ENCODE data around the gene GAS7.
"Not testable (repeated sequence)": the region's sequence is repeated elsewhere in the genome, so short reads cannot be mapped to it uniquely, and the experiment has no call there.

Gene GAS7

GRCh38 chr17:9932491-9932890 is 265.9 kb downstream of the GAS7 start:
- DNase-seq = no peak

DNA sequence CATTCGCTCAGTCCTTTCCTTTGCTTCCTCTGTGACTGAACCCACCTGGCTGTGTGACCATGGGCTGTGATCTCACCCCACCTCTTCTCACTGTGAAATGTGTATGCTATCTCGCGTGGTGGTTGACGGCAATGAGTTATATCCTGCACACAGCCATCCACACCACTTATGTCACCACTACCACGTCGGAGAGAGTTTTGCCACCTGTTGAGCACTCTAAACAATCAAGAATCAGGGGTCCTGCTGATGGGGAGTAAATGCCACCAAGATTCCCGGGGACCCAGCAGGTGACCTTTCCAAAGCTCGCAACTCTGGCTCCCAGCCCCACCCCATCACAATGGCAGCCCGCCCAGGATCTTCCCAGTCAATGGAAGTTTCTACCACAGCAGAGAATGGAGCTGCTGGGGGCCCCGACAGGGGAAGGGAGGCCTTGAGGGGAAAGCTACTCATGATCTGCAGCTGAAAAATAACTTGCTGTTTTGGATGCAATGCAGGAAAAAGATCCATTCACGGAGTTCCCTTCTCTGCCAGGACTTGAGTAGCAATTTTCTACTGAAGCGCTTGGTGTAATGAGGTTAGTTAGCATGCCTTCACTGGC is 267.2 kb downstream of the GAS7 start:
- no peak for DNase-seq

DNA sequence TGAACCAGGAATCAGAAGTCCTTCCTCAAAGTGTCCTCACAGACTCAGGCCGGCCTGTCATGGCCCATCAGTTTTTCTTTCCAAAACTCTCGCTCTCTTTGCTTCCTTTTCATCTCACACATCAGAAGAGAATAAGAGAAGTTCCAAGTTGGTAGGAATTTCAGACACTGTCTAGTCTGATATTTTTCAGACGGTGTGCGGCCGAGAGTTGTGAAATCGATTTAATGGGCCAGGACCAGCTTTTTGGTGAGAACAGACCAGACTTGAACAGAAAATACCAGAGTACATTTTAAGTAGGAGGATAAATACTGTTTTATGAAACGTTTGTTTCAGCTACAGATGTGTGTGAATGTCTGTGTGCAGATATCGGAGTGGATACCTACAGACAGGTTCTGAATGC is 268.5 kb downstream of the GAS7 start:
- DNase-seq = no peak

GRCh38 chr17:9928601-9929333 is 269.6 kb downstream of the GAS7 start:
- DNase-seq = no peak

GRCh38 chr17:9926150-9926804 is 272.1 kb downstream of the GAS7 start:
- no peak for DNase-seq

- DNase-seq = no peak
Measured at GRCh38 chr17:9925457-9925856, 272.9 kb downstream of the GAS7 start.

GRCh38 chr17:9924735-9925191 is 273.6 kb downstream of the GAS7 start:
- no peak for DNase-seq

DNA sequence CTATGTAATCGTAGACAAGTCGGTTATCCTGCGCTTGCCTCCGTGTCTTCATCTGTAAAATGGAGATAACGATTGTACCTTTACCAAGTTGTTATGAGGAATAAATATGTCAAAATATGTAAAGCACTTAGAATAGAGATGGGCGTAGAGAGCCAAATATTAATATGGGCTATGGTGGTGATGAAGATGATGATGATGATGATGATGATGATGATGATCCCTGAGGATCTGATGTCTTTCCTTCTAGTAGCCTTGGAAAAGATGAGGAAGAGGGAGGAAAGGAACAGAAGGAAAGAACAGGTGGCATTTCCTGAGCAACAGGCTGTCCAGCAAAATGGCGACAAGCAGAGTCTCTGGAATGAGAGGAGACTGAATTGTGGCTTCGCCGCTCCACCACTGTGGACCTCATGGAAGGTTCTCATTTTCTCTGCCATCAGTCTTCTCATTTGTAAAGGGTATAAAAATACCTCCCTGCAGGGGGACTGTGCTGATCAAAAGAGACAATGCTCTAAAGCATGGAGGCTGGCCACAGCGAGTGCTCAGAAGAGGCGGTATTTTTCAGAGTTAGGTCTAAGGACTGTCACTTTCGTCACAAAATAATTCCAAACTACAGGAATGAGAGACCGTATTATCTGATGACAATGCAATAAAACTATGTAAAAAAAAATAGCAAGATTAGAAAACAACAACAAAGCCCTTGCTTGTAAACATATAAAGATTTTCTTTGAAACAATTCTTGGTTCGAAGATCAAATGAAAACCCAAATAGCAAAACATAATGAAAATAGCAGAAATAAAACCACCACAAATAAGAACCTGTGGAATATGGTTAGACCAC is 276.2 kb downstream of the GAS7 start:
- no peak for DNase-seq

DNA sequence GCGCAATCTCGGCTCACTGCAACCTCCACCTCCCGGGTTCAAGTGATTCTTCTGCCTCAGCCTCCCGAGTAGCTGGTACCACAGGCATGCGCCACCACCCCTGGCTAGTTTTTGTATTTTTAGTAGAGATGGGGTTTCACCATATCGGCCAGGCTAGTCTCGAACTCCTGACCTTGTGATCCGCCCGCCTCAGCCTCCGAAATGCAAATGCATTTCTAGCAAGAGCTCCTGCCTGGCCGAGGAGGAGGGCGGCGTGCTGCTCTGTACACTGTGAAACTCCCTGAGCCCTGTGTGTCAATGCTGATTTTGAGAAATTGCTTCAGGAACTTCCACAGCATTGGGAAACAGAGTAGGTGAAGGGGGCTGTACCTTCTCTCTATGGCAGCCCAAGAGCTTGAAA is 277.2 kb downstream of the GAS7 start:
- DNase-seq = not testable (repeated sequence)

DNA sequence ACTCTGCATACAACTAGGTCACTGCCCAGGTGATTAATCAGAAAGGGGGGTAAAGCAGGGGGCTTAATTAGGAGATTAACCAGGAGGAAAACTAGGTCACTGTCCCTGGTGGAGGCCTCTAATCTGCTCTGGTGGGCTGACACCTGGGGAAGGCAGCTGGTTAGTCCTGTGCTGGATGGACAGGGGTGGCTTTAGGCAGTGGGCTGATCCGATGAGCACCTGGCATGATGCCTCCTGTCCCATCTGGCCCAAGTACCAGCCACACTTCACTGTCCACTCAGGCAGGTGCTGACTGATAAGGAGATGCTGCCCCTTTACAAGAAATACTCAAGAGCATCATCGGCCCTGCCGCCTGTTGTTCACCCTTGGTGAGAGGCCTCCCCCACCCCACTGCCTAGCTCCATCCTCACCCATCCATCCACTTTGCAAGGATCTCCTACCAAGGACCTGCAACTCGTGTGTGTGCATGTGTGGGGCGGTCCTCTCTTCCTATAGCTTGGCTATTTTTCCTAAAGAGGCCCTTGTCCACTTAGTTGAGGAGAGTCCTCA is 279.5 kb downstream of the GAS7 start:
- no peak for DNase-seq

- DNase-seq = no peak
Measured at GRCh38 chr17:9918352-9918751, 280.1 kb downstream of the GAS7 start.

DNA sequence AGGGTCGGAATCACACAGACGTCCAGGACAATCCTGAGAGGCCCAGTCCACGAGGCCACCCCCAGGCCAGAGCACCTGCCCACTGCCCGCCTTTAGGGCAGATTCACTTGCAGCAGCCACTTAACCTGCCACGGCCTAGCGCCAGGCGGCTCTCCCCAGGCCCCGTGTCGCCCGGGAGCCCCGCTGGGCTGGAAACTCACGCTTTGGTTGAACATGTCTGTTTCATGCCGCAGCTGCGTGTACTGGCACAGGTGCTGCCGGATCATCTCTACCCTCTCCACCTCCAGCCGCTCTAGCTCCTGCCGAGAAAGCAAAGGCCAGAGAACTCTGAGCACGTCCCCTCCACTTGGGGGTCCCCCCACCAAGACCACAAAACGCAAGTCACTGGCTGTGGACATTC is 280.6 kb downstream of the GAS7 start:
- DNase-seq = no peak

- DNase-seq = no peak
Measured at GRCh38 chr17:9917131-9917530, 281.3 kb downstream of the GAS7 start.

DNA sequence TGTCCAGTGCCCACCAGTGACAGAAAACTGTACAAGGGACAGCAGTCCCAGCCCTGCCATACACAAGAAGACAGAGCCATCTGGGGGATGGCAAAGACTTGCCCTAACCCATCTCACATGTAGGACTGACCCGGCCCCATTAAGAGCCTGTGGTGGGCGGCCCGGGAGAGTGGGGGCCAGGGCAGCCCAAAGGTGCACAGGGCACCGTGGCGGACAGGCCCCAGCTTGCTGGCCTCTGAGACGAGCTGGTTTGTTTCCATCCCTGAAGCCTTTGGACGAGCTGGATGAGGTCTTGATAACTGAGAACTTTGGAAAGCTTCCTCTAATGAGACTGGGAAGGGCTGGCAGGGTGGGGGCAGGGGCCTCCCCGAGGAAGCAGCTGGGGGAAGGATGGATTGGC is 282.3 kb downstream of the GAS7 start:
- DNase-seq = no peak

DNA sequence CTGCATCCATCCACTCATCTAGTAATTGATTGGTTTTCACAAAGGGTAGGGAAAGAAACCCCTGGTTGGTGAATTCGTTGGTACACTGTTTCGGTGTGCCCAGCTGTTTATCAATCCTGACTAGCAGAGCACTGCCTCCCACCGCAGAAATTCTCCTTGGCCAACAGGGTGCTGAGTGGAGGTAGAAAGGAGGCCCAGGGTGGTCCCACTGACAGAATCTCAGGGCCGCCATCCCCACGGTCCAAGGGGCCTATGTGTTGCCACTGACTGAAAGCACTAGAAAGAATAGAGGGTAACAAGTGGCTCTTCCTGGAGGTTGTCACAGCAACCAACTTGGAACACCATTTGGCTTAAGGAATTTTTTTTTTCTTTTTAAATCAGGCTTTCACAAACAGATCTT is 284.9 kb downstream of the GAS7 start:
- no peak for DNase-seq

GRCh38 chr17:9912121-9913099 is 286.0 kb downstream of the GAS7 start:
- no peak for DNase-seq

DNA sequence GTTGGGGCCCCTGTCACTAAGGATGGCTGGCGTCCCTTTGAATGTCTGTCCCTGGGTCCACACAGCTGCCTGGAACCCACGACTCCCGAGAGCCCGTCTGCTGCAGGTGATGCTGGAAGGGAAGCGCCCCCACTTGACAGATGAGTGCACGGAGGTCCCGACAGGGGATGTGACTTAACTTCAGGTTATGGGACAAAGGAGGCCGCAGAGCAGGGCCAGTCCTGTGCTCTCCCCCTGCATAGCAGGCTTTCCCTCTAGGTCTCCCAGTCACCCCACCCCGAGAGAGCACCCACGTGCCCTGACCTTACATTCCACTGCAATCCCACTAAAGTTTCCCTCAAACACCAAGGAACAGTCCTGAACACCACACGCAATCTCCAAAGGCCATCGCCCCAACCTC is 287.3 kb downstream of the GAS7 start:
- DNase-seq = no peak

DNA sequence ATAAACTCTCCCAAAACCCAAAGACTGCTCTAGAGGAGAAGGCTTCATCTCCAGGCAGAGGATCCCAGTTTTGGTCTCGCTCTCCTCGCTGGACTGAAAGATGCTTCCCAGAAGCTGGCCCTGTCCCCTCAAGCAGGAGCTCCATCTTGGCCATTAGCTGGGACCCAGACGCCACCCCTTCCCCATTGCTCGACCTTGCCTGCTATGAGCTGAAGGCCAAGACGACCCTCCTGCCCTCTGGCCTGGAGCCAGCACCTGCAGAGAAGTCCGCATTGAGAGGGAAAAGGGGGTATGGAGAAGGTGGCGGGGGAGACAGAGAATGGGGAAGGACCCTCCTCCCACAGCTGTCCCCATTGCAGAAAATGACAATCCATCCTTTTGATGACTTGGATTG is 289.8 kb downstream of the GAS7 start:
- DNase-seq = no peak

GRCh38 chr17:9907883-9908648 is 290.3 kb downstream of the GAS7 start:
- DNase-seq = no peak

- DNase-seq = no peak
Measured at GRCh38 chr17:9907131-9907530, 291.3 kb downstream of the GAS7 start.

DNA sequence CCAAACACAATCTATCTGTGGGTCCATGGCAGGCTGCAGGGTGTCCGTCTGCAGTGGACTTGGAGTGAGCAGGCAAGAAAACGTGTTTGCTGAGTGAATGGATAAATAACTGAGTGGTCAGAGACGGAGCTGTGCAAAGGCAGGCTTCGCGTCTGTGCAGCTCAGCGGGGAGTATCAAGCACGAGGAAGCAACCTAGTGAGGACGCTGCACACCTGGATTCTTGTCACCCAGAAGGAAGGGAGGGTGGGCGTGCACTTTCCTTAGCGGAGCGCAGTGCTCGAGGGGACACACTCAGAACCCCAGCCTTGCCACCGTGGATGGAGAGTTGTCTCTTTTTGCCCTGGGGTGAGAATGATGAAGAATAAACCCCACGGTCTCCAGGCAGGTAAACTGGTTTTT is 291.8 kb downstream of the GAS7 start:
- DNase-seq = no peak

All from activated gamma-delta T cell treated with Interleukin-2 at 50 U/mL for 16 hours (primary cell).